Right lobe of liver (tissue), 6 donors: ENCODE results near the gene ARPC2. TPM values are rescaled to one million over a fixed set of nuclear protein-coding genes. Genes with fewer than 3 reads are reported as not detected.
A peak's percentile ranks its signal among the peaks of the same experiment; 100 is the strongest.

Source experiments
- ATAC-seq, 4 donors: fragments of 200-7000 bp; cut with Tn5 transposase; one replicate each; pipeline ENCODE4 v1.9.1; 2020; ENCODE audit warnings: mild to moderate bottlenecking in 4 of 4, moderate library complexity in 4 of 4
- DNase-seq, 3 donors: peaks; one replicate each; pipeline ENCODE4 v3.0.0-alpha.2; 2020
- H3K27ac ChIP-seq, 3 donors: fragments of 200-600 bp; one replicate each; pipeline ENCODE4 v1.8.0; 2022
- H3K27me3 ChIP-seq, 2 donors: fragments of 200-600 bp; one replicate each; pipeline ENCODE4 v1.8.0; 2022
- H3K36me3 ChIP-seq, 4 donors: fragments of 200-600 bp; sonication (generic) in 1 of 4; one replicate each; pipeline versions ENCODE4 v1.5.1 to v1.8.0; 2017 to 2022; ENCODE audit warnings: control low read depth in 1 of 4
- H3K4me1 ChIP-seq, 4 donors: fragments of 200-600 bp; sonication (generic) in 1 of 4; one replicate each; pipeline versions ENCODE4 v1.5.1 to v1.8.0; 2017 to 2022; ENCODE audit warnings: control low read depth in 1 of 4
- H3K4me3 ChIP-seq, 3 donors: fragments of 200-600 bp; one replicate each; pipeline ENCODE4 v1.8.0; 2022
- H3K9me3 ChIP-seq, 4 donors: fragments of 200-600 bp; sonication (generic) in 1 of 4; one replicate each; pipeline versions ENCODE4 v1.5.1 to v1.8.0; 2017 to 2022; ENCODE audit warnings: control low read depth in 1 of 4
- POLR2A ChIP-seq: fragments of 450-650 bp; IDR thresholded peaks from one replicate; pipeline ENCODE4 v1.6.1; 2017; ENCODE audit warnings: antibody characterized with exemption, mild to moderate bottlenecking
- WGBS: methylation state at CpG from one replicate; pipeline ENCODE4 v1.1.6; 2018; ENCODE audit warnings: low coverage, low lambda C conversion rate; ENCODE audit not compliant: insufficient coverage; ENCODE audit errors: missing lambda C conversion rate; 5-methylcytosine and 5-hydroxymethylcytosine counted together
- intact Hi-C, 2 donors: fragments of 100-400 bp; cut with DNase I; formaldehyde crosslinking; loops; one replicate each; pipeline versions ENCODE4 v1.11.2 to v1.14.1; 2022
- total RNA-seq, 6 experiments: library from RNA; depleted of rRNA in 2 of 6; stranded (reverse); fragments of >200 nt in 2 of 6; fragmentation: NEBNext Ultra II Directional in 3 of 6; extraction: Animal tissue kit (Norgen Biotek cat#: 25700) in 3 of 6; gene quantifications; one replicate each; pipeline versions ENCODE4 v1.1.0 to v1.2.4, GENCODE V29; 2016 to 2023
- TF ChIP-seq, protein P1 (sequence below), 4 donors: fragments of 200-600 bp in 3 of 4; fragments of 450-650 bp in 1 of 4; IDR thresholded peaks; one replicate each; pipeline versions ENCODE4 v1.5.1 to v1.8.0; 2016 to 2022; ENCODE audit warnings: antibody characterized with exemption in 4 of 4, mild to moderate bottlenecking in 2 of 4
- donor health status: DM: no; HTN: yes; CAD: no.
- donor health status: DM: no; HTN: no; CAD: no.
- donor health status: DM: no; HTN: no; CAD: no.
- donor health status: DM: no; HTN: yes; CAD: no.
- donor health status: DM: no; HTN: yes; CAD: no.

The ARPC2 gene
- total RNA-seq, 6 experiments from 2014 or later = 54.9 to 110 (median 78.1) TPM

DNA sequence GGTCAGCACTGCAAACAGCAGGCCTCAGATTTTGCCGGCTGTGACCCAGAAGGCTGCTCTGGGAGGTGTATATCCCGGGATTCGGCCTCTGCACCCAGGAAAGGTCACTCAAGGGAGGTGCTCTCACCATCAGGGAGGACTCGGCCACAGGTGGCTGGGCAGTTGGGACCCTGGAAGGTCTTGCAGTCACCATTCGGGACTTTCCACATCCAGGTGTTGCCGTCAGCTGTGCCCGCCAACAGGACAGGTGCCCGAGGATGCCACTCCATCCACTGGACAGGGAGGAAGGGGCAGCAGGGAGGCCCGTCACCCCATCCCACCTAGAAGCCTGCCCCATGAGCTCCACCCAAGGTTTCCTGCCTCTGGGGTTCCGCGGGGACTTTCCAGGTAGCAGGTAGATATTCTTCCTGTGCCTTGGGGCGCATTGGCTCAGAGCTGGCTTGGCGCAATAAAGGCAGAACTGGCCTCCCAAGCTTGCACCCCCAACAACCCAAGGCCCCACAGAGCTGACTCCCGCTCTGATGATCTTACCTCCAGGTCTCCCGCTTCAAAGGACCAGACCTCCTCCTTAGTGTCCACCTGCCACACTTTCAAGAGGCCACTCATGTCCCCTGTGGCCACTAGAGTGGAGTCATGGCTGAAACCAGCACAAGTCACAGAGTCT is 49.5 kb downstream of the ARPC2 start:
- DNase-seq (peak in 1 of 3 donors; percentile 43), ATAC-seq (no peak)
- WGBS = 100% methylated on average over 2 of the region's 15 CpGs
- H3K9me3 ChIP-seq = no peaks in the 10 kb centered on the region
- peaks cover 0 to 32% (median 15%) of the 10 kb centered on the region in 4 donors for H3K4me1 ChIP-seq
- intact Hi-C loops = no loop called here
- peaks cover 0 to 44% (median 8%) of the 10 kb centered on the region in 4 donors for H3K36me3 ChIP-seq
- no peak overlapping the region for H3K4me3 ChIP-seq
- no peak for TF ChIP-seq POLR2A
- TF ChIP-seq, protein P1, sequence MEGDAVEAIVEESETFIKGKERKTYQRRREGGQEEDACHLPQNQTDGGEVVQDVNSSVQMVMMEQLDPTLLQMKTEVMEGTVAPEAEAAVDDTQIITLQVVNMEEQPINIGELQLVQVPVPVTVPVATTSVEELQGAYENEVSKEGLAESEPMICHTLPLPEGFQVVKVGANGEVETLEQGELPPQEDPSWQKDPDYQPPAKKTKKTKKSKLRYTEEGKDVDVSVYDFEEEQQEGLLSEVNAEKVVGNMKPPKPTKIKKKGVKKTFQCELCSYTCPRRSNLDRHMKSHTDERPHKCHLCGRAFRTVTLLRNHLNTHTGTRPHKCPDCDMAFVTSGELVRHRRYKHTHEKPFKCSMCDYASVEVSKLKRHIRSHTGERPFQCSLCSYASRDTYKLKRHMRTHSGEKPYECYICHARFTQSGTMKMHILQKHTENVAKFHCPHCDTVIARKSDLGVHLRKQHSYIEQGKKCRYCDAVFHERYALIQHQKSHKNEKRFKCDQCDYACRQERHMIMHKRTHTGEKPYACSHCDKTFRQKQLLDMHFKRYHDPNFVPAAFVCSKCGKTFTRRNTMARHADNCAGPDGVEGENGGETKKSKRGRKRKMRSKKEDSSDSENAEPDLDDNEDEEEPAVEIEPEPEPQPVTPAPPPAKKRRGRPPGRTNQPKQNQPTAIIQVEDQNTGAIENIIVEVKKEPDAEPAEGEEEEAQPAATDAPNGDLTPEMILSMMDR (IDR thresholded peaks at IDR 0.05) = no peak
- H3K27ac ChIP-seq = no peak overlapping the region
- no peaks in the 10 kb centered on the region for H3K27me3 ChIP-seq

DNA sequence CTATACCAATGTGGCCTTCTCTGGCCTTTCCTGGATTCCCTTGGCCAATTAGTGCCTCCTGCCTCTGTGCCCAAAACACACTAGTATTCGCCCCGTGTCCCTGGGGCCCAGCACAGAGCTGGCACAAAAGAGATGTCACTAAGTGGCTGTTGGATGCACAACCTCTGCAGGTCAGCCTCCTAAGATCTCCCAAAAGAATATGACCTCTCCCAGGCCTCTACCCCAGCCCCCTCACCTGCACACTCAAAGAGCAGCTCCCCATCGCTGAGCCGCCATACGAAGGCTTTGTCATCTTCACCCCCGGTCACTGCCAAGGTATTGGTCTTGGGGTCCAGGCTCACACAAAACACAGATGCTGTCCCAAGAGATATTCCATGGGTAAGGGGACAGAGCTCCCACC is 50.3 kb downstream of the ARPC2 start:
- no peaks in the 10 kb centered on the region for H3K27me3 ChIP-seq
- peaks cover 0 to 44% (median 8%) of the 10 kb centered on the region in 4 donors for H3K36me3 ChIP-seq
- DNase-seq = peak in 1 of 3 donors; percentile 24
- TF ChIP-seq POLR2A = no peak
- TF ChIP-seq, protein P1 (IDR thresholded peaks at IDR 0.05) = no peak
- intact Hi-C loops = no loop called here
- no peak overlapping the region for H3K4me3 ChIP-seq
- peaks cover 0 to 40% (median 19%) of the 10 kb centered on the region in 4 donors for H3K4me1 ChIP-seq
- ATAC-seq = no peak
- no peaks in the 10 kb centered on the region for H3K9me3 ChIP-seq
- no peak overlapping the region for H3K27ac ChIP-seq
- 90% methylated on average over 4 of the region's 6 CpGs for WGBS

DNA sequence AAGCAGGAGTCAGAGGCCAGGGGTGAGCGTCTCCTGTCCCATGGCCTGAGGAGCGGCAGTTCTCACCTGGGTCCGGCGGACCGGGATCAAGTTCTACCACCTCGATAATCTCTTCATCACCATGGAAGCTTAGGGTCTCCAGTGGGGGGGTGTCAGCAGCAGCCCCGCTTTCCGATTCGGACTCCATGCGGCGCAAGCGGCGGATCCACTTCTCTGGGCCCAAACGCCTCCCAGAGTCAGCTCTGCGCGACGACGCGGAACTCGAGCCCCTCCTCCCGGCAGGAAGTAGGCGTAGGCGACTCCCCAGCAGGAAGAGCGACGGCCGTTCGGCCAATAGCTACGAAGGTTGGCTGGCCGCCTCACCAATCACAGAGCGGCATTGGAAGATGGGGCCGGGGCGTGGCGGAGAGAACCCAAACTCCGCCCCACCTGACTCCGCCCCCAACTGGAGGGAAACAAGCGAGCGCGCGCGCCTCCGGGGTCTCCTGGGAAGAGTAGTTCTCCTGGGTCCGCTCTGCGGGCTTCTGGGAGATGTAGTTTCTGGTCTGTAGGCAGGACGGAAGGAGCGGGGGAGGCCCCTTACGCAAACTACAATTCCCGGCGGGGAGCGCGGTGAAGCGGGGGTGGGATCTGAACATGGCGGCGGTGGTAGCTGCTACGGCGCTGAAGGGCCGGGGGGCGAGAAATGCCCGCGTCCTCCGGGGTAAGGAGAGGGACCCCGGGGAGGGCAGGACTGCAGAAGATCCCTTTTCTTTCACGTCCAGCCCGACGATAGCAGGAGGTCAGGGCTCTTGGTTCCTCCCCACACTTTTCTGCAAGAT is 53.1 kb downstream of the ARPC2 start, which contains the start of the genes AAMP and PNKD:
TSS of gene AAMP (minus strand) at position 238 of the 821 bp plus-strand sequence. CDS start at position 187, 51 bp downstream.
TSS of gene PNKD (plus strand) at position 620 of the 821 bp plus-strand sequence. CDS start at position 637, 17 bp downstream.
- TF ChIP-seq POLR2A = peak; percentile 76
- TF ChIP-seq, protein P1 (IDR thresholded peaks at IDR 0.05) = peak in 3 of 4 donors; percentile 13 to 44 (median 25)
- H3K27me3 ChIP-seq = no peaks in the 10 kb centered on the region
- ATAC-seq (peak; percentile 87 to 94 (median 92)), DNase-seq (peak; percentile 100)
- no peaks in the 10 kb centered on the region for H3K9me3 ChIP-seq
- peaks cover 0 to 36% (median 19%) of the 10 kb centered on the region in 4 donors for H3K4me1 ChIP-seq
- intact Hi-C loops = no loop called here
- 0% methylated on average over 3 of the region's 64 CpGs for WGBS
- peak within 1 kb of the TSS; percentile 52 to 73 (median 65) for H3K27ac ChIP-seq
- peaks cover 3 to 39% (median 18%) of the 10 kb centered on the region in 4 donors for H3K36me3 ChIP-seq
- peak within 1 kb of the TSS; percentile 80 to 96 (median 95) for H3K4me3 ChIP-seq

DNA sequence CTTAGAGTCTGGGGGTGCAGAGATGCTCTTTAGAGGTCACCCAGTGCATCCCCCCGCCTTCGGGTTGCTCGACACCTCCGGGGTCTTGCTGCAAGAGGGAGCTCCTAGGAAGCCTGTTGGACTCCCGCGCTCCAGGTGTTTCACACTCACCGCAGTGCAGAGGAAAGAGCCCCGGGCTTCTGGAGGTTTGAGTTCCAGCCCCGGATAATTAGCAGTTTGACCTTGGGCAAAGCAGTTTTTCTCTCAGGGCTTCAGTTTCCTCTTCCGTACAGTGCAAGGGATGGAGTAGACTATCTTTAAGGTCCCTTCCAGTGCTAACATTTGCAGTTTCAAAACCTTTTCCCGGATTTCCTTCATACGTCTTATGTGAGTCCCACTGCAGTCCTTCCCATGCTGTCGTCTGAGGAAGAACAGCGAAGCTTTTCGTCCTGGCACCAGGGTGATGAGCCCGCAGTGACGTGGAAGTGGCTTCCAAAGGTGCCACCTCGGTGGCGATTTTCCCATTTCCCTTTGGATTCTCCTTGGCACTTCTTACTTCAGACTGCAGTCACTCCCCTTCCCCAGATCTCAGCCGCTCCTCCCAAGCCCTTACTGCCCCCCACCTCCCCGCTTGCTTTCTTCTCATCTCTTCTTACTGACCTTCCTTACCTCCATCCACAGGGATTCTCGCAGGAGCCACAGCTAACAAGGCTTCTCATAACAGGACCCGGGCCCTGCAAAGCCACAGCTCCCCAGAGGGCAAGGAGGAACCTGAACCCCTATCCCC is 53.9 kb downstream of the ARPC2 start:
- no peaks in the 10 kb centered on the region for H3K9me3 ChIP-seq
- peak overlapping the region; percentile 66 to 96 (median 95) for H3K4me3 ChIP-seq
- peak overlapping the region in 2 of 3 donors; percentile 45 to 52 for H3K27ac ChIP-seq
- intact Hi-C loops = no loop called here
- TF ChIP-seq, protein P1 (IDR thresholded peaks at IDR 0.05) = no peak
- no peak for TF ChIP-seq POLR2A
- WGBS = 4% methylated on average over 23 of the region's 23 CpGs
- H3K27me3 ChIP-seq = no peaks in the 10 kb centered on the region
- peaks cover 6 to 41% (median 25%) of the 10 kb centered on the region in 4 donors for H3K36me3 ChIP-seq
- ATAC-seq = no peak
- DNase-seq = no peak
- peaks cover 0 to 32% (median 17%) of the 10 kb centered on the region in 4 donors for H3K4me1 ChIP-seq
